Measurements from ENCODE around the gene EFNA3. TPM values are rescaled to one million over a fixed set of nuclear protein-coding genes. Genes with fewer than 3 reads are reported as not detected.

EFNA3 gene
- total and polyA plus RNA-seq, 9 of the 15 experiments (the other 6 are each of a cell fraction or from before 2014, with no cell fraction given) = 0.59 to 7.9 (median 4.7) TPM

DNA sequence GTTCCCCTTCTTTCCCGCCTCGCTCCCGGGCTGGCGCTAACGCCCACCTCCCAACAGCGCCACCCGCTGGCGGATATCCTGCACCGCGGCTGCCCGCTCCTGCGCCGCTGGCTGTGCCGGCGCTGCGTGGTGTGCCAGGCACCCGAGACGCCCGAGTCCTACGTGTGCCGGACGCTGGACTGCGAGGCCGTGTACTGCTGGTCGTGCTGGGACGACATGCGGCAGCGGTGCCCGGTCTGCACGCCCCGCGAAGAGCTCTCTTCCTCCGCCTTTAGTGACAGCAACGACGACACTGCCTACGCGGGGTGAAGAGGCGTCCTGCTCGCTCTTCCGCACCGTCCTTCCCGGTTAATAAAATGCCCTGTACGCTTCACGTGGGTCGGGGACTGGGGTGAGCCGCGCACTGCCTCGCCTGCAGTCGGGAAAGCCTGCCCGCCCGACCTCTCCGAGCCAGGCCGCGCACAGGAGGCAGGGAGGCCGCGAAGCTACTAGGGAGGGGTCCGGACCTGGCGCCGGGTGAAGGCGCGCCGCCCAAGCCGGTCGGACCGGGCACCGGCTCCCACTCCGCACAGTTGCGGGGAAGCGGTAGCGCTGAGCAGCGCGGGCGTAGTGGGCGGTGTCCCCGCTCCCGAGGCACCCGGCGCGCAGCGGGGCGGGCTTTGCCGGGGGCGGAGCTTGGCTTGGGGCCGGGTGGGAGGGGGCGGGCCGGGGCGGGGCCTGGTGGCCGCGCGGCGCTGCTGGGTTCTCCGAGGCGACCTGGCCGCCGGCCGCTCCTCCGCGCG lies 27.9 kb upstream of the EFNA3 start, which contains the start of gene ADAM15 (continued):
- 0 out of 2 replicates have a peak, but pooled peaks have one; percentile 8 for TF ChIP-seq MEF2D (tag; conservative IDR thresholded peaks at IDR 0.05; ENCODE audit: low read depth)
- peak; percentile 96 for TF ChIP-seq CTBP1 (IDR thresholded peaks at IDR 0.05; ENCODE audit: borderline replicate concordance)
- TF ChIP-seq, protein P1, sequence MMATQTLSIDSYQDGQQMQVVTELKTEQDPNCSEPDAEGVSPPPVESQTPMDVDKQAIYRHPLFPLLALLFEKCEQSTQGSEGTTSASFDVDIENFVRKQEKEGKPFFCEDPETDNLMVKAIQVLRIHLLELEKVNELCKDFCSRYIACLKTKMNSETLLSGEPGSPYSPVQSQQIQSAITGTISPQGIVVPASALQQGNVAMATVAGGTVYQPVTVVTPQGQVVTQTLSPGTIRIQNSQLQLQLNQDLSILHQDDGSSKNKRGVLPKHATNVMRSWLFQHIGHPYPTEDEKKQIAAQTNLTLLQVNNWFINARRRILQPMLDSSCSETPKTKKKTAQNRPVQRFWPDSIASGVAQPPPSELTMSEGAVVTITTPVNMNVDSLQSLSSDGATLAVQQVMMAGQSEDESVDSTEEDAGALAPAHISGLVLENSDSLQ (IDR thresholded peaks at IDR 0.05) = no peak
- peak; percentile 31; the same call in 1 of the 2 replicates for TF ChIP-seq TCF7 (IDR thresholded peaks at IDR 0.05; ENCODE audit: borderline replicate concordance)
- peak; percentile 89 for TF ChIP-seq L3MBTL2 (IDR thresholded peaks at IDR 0.05)
- TF ChIP-seq ZNF707 (CRISPR knock-in tag; conservative IDR thresholded peaks at IDR 0.05) = no peak
- no peak for TF ChIP-seq FOXM1 (IDR thresholded peaks at IDR 0.05; ENCODE audit: low read depth)
- TF ChIP-seq FOXM1 (CRISPR knock-in tag; IDR thresholded peaks at IDR 0.05; ENCODE audit: low read depth) = peak; percentile 92
- peak; percentile 76 for TF ChIP-seq SMARCE1 (IDR thresholded peaks at IDR 0.05)
- TF ChIP-seq ZNF77 (CRISPR knock-in tag; IDR thresholded peaks at IDR 0.05) = no peak
- peak; percentile 91; the same call in 1 of the 2 replicates for TF ChIP-seq SPI1 (IDR thresholded peaks at IDR 0.05; ENCODE audit: borderline replicate concordance, low read depth, low read length)
- TF ChIP-seq CEBPG (CRISPR knock-in tag; IDR thresholded peaks at IDR 0.05) = no peak
- no peak for TF ChIP-seq CEBPG (tag; conservative IDR thresholded peaks at IDR 0.05 in 1 of 2, IDR thresholded peaks at IDR 0.05 in 1 of 2)
- 0 out of 3 replicates have a peak, but pooled peaks of 1 of the 2 experiments have one; percentile 51 for TF ChIP-seq CBX3 (IDR thresholded peaks at IDR 0.05; ENCODE audit: borderline replicate concordance in 1 of 2, low read length in 2 of 2)
- TF ChIP-seq TBP (optimal IDR thresholded peaks at IDR 0.05; ENCODE audit: low read depth, low read length) = peak; percentile 51
- no peak for TF ChIP-seq SP2 (IDR thresholded peaks at IDR 0.05; ENCODE audit: extremely low read depth, low read depth, low read length, poor library complexity, severe bottlenecking)
- no peak for TF ChIP-seq TAF15 (IDR thresholded peaks at IDR 0.05; ENCODE audit: low read depth, low read length)
- peak; percentile 84 for TF ChIP-seq EGR1 (conservative IDR thresholded peaks at IDR 0.05)
- TF ChIP-seq ZSCAN32 (CRISPR knock-in tag; IDR thresholded peaks at IDR 0.05) = no peak
- no peak for TF ChIP-seq ZC3H11A (IDR thresholded peaks at IDR 0.05; ENCODE audit: low read depth, low read length)
- peak; percentile 22; the same call in 1 of the 2 replicates for TF ChIP-seq SMC3 (conservative IDR thresholded peaks at IDR 0.05; ENCODE audit: insufficient read depth, low read depth, low read length)
- peak in 2 of 3 experiments; percentile 36 to 42 for TF ChIP-seq YY1 (IDR thresholded peaks at IDR 0.05; ENCODE audit: borderline replicate concordance in 1 of 3, control insufficient read depth in 1 of 3, extremely low read depth in 1 of 3, insufficient read depth in 3 of 3, insufficient read length in 1 of 3, insufficient replicate concordance in 2 of 3, low read depth in 1 of 3, low read length in 2 of 3)
- no peak for TF ChIP-seq ZNF280A (IDR thresholded peaks at IDR 0.05; ENCODE audit: low read depth, partially characterized antibody)
- TF ChIP-seq ZNF764 (CRISPR knock-in tag; IDR thresholded peaks at IDR 0.05; ENCODE audit: low read depth) = no peak
- peak; percentile 61 for TF ChIP-seq STAG1 (CRISPR knock-in tag; IDR thresholded peaks at IDR 0.05; ENCODE audit: borderline replicate concordance)
- TF ChIP-seq ZNF124 (CRISPR knock-in tag; IDR thresholded peaks at IDR 0.05) = no peak
- TF ChIP-seq ESRRA (IDR thresholded peaks at IDR 0.05; ENCODE audit: borderline replicate concordance, low read depth) = peak; percentile 22; the same call in 1 of the 2 replicates
